ENCODE results near the gene ZFP2.
A peak's percentile ranks its signal among the peaks of the same experiment; 100 is the strongest.
"Not testable (repeated sequence)": the region's sequence is repeated elsewhere in the genome, so short reads cannot be mapped to it uniquely, and the experiment has no call there.

Gene ZFP2

DNA sequence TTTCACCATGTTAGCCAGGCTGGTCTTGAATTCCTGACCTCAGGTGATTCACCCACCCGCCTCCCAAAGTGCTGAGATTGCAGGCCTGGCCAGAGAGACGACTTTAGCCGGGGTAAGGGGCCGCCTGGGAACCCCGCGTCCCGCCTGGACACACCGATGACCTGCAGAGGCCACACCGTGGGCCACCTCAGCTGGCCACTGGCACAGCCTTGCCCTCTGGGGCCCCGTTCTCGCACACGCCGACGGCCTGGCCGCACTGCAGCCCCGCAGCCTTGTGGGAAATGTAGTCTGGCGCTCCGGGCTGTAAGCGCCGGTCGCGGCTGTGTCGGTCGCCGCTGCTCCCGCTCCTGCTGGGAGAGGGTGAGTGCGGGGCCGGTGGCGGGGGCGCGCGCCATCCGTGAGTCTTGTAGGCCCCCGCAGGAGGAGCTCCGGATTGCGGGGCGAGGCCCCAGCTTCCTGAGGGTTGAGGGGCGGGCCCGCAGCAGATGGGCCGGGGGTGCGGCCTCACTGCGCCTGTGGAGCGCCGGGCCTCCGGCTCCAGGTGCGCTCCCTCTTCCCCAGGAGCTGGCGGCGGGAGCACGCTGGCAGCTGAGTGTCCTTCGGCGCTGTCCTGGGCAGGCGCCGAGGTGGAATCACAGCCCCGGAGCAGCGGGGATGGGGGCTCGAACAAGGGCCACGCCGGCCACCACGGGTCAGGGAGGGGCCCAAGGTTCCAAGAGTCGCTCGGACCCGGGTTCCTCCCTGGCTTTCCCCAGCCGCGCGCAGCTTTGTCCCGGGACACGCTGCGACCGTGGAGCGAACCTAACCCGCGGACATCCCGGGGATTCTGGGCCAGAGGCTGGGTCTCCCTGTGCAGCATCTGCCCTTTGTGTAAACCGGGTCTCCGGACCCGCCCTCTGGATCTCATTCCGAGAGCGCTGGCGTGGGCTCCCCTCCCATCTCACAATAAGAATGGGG lies at the start of gene ZFP2:
TSS of gene ZFP2 (plus strand) at position 299 of the 957 bp plus-strand sequence. CDS start 35,401 bp downstream, outside the sequence.
- H3K27ac Mint-ChIP-seq = no peak within 1 kb of the TSS
- H3K9me3 Mint-ChIP-seq = peaks cover 63% of the 10 kb centered on the region
- no peaks in the 10 kb centered on the region for H3K4me1 Mint-ChIP-seq (ENCODE audit: low read depth)
- no peaks in the 10 kb centered on the region for H3K27me3 Mint-ChIP-seq (ENCODE audit: low read depth)
- H3K36me3 Mint-ChIP-seq (ENCODE audit: low read depth) = peaks cover 3% of the 10 kb centered on the region
- peak within 1 kb of the TSS; percentile 71 for H3K4me3 Mint-ChIP-seq

DNA sequence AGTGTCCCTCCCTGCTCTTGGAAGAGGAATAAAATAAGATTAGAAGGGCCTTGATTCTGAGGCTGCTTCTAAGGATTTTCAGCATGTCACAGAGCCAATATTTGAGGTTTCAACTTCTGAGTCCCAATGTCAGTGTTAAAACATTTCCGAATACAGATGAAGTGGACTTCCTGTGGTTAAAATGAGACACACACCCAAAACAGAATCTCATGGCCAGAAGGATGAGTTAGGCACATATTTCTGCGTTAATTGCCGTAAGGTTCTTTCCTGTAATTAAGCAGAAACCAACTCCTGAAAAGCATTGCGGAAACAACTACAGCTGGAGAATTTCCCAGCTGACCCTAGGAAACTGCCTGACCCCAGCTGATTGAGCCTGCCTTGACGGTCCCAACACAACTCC lies 46.4 kb upstream of the ZFP2 start:
- H3K27ac Mint-ChIP-seq = no peak overlapping the region
- H3K36me3 Mint-ChIP-seq (ENCODE audit: low read depth) = no peaks in the 10 kb centered on the region
- H3K4me1 Mint-ChIP-seq (ENCODE audit: low read depth) = no peaks in the 10 kb centered on the region
- H3K4me3 Mint-ChIP-seq = no peak overlapping the region
- H3K9me3 Mint-ChIP-seq = peaks cover 21% of the 10 kb centered on the region
- no peaks in the 10 kb centered on the region for H3K27me3 Mint-ChIP-seq (ENCODE audit: low read depth)

DNA sequence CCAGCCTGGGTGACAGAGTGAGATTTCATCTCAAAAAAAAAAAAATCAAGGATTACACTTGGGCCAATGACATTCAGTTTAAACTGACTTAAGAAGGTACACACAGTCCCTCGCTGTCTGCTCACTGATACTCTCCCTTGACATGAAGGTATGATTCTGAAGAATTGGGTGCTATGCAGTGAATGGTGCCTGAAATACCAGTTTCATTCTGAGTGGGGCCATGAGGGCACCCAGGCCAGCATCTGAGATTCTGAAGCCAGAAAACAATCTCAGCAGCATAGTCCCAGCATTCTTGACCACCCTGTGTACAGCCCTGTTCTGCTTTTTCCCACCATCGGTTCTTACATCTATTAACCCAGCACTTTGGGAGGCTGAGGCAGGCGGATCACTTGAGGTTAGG lies 43.8 kb upstream of the ZFP2 start:
- Mint-ChIP-seq H3K27me3 (ENCODE audit: low read depth) (no peaks in the 10 kb centered on the region), H3K4me1 (ENCODE audit: low read depth) (no peaks in the 10 kb centered on the region)

DNA sequence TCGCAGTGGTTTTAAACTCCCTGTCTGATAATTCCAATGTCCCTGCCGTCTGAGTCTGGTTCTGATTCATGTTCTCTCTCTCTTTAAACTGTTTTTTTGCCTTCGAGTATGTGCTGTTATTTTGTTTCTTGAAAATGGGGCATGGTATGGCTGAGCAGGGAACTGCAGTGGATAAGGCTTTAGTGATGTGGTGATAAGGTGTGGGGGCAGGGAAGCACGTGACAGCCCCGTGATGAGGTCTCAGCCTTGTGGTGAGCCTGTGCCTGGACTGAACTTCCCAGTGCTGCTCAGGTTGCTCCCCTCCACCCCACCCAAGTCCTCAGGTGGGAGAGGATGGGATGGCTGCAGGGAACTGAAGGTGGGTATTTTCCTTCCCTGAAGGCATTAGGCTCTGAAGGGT lies 41.4 kb upstream of the ZFP2 start:
- H3K36me3 Mint-ChIP-seq (ENCODE audit: low read depth) = peaks cover 3% of the 10 kb centered on the region
- no peaks in the 10 kb centered on the region for H3K27me3 Mint-ChIP-seq (ENCODE audit: low read depth)
- H3K27ac Mint-ChIP-seq = no peak overlapping the region
- H3K9me3 Mint-ChIP-seq = peaks cover 17% of the 10 kb centered on the region
- peaks cover 2% of the 10 kb centered on the region for H3K4me1 Mint-ChIP-seq (ENCODE audit: low read depth)
- no peak overlapping the region for H3K4me3 Mint-ChIP-seq

More for the DNA sequence above, 43.8 kb upstream of the ZFP2 start:
- peaks cover 21% of the 10 kb centered on the region for H3K9me3 Mint-ChIP-seq
- H3K27ac Mint-ChIP-seq = no peak overlapping the region
- no peak overlapping the region for H3K4me3 Mint-ChIP-seq
- no peaks in the 10 kb centered on the region for H3K36me3 Mint-ChIP-seq (ENCODE audit: low read depth)

DNA sequence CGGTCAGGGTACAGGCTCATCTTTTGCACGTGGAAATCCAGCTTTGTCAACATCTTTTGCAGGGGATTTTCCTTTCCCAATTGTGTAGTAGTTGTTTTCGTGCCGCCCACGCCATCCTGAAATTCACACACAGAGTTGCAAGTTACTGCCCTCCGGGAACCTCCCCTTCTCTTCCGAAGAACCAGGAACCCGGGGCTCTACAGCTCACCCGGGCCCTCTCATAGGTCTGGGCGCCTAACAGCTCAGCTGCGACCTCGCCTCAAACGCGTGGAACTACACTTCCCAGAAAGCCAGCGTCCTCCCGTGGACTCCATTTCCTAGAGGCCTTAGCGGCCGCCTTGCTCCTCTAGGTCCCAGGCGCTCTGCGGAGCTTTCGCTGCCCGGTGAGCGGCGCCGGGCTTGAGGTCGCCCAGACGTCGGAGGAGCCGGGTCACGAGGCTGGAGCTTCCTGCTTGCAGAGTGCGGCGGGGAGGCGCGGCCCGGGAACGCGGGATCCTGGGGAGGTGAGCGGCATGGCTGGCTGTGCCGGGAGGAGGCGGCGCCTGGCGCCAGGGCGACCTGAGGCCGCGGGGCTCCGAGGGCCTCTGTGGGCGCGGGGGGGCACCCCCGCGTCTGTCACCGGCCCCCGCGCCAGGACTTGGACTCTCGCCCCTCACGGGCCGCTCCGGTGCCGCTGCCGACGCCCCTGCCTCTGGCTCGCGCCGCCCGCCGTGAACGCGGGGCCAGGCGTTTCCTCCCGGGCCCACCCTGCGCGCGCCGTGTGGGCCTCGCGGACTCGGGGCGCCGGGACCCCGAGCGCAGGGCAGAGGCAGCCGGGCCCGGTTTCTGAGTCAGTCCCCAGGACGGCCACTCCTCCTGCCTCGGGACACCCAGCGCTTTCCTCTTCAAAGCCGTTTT lies 35.8 kb upstream of the ZFP2 start, which contains the start of gene ZNF354B:
TSS of gene ZNF354B (plus strand) at position 329 of the 897 bp plus-strand sequence. CDS start 1,095 bp downstream, outside the sequence.
- Mint-ChIP-seq H3K27me3 (ENCODE audit: low read depth) (no peaks in the 10 kb centered on the region), H3K36me3 (ENCODE audit: low read depth) (peaks cover 25% of the 10 kb centered on the region), H3K4me1 (ENCODE audit: low read depth) (peaks cover 18% of the 10 kb centered on the region), H3K27ac (peak within 1 kb of the TSS; percentile 51), H3K9me3 (peaks cover 12% of the 10 kb centered on the region), H3K4me3 (peak within 1 kb of the TSS; percentile 88)

DNA sequence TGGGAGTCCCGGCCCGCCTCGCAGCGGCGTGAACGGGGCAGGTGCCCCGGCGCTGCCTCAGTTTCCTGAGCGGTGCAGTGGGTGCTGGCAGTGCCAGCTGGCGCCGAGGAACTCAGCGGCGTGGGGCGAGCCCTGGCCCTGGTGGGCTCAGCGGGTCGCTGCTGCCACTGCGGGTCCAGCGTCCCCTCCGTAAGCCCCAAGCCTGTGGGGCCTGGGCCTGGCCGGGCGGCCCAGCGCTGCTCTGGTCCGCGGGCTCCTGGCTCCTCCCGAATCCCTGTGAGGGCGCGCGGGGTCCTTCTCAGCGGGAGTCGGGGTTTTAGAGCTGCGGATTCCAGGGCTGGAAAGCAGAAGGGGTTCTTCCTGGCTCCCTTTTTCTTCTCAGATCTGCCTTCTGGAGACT lies 35.1 kb upstream of the ZFP2 start:
- Mint-ChIP-seq H3K4me3 (peak overlapping the region; percentile 58), H3K36me3 (ENCODE audit: low read depth) (peaks cover 31% of the 10 kb centered on the region), H3K9me3 (peaks cover 14% of the 10 kb centered on the region), H3K4me1 (ENCODE audit: low read depth) (peaks cover 18% of the 10 kb centered on the region)
- not testable (repeated sequence) for H3K27ac Mint-ChIP-seq; H3K27me3 Mint-ChIP-seq (ENCODE audit: low read depth)

DNA sequence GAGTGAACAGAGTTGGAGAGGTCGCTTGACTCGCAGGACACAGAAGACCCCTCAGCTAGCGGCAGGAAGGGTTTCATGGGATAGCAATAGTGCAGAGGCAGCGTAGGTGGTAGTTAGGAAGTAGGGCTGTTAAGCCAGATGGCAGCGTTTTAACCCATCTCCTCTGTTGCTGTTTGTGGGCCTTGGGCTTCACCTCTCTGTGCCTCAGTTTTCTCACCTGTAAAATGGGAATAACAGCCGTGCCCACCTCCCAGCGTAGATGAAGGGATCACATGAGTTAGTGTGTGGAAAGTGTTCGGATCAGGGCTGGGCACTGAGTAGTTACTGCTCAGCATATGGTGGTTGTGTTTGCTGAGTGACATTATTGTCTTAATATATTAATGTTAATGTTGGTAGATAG lies 34.1 kb upstream of the ZFP2 start:
- peaks cover 42% of the 10 kb centered on the region for H3K36me3 Mint-ChIP-seq (ENCODE audit: low read depth)

DNA sequence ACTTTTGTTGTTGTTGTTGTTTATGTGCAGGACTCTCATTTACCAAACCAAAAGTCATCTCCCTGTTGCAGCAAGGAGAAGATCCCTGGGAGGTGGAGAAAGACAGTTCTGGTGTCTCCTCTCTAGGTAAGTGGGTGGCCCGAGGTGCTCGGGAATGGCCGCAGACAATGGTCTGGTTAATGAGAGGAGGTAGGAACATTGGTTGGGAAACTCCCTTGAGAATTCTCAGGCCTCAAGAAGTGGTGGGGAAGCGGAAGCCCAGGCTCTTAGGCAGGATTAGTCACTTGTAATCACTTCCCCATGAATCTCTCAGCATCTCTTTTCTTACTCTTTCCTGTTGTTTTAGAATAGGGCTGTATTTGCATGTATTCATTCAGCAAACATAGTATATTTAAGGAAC lies 28.8 kb upstream of the ZFP2 start:
- Mint-ChIP-seq H3K9me3 (peaks cover 46% of the 10 kb centered on the region), H3K4me3 (no peak overlapping the region), H3K27ac (no peak overlapping the region), H3K36me3 (ENCODE audit: low read depth) (peaks cover 77% of the 10 kb centered on the region), H3K27me3 (ENCODE audit: low read depth) (no peaks in the 10 kb centered on the region), H3K4me1 (ENCODE audit: low read depth) (peaks cover 4% of the 10 kb centered on the region)

More for the DNA sequence above, 34.1 kb upstream of the ZFP2 start:
- Mint-ChIP-seq H3K4me3 (peak overlapping the region; percentile 82), H3K27ac (no peak overlapping the region), H3K9me3 (peaks cover 19% of the 10 kb centered on the region), H3K4me1 (ENCODE audit: low read depth) (peaks cover 18% of the 10 kb centered on the region), H3K27me3 (ENCODE audit: low read depth) (no peaks in the 10 kb centered on the region)

DNA sequence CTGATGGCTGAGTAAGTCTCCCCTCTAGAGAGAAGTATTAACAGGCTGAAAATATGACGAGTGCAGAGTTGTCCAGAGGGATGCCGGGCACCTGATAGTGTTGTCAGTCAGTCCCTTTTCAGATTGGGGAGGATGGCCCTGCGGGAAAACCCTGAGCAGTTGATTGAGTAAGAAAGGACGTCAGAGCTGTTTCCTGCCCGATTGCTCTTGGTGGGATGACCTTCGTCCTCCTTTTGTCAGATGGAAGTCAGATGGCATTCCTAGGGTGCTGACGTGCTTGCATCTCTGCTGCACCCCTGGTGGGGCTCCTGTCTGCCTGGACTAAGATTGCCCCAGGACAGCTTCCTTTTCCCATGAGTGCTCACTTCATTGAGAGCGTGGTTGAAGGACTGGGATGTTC lies 26.1 kb upstream of the ZFP2 start:
- Mint-ChIP-seq H3K9me3 (peaks cover 65% of the 10 kb centered on the region), H3K4me1 (ENCODE audit: low read depth) (no peaks in the 10 kb centered on the region), H3K36me3 (ENCODE audit: low read depth) (peaks cover 84% of the 10 kb centered on the region), H3K4me3 (no peak overlapping the region), H3K27me3 (ENCODE audit: low read depth) (no peaks in the 10 kb centered on the region), H3K27ac (no peak overlapping the region)

DNA sequence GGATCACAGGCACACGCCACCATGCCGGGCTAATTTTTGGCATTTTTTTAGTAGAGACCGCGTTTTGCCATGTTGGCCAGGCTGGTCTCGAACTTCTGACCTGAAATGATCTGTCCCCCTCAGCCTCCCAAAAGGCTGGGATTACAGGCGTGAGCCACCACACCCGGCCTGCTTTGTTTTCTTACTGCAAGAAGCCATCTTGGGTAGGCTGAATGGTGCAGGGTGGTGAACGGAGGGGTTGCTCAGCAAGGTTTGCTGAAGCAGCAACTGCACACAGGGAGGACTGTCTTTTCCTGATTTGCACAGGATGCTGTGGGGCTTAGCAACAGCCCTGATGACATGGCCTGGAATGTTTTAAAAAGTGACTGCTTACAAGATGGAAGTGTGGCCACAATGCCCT lies 25.3 kb upstream of the ZFP2 start:
- Mint-ChIP-seq H3K4me3 (no peak overlapping the region), H3K9me3 (peaks cover 73% of the 10 kb centered on the region)

DNA sequence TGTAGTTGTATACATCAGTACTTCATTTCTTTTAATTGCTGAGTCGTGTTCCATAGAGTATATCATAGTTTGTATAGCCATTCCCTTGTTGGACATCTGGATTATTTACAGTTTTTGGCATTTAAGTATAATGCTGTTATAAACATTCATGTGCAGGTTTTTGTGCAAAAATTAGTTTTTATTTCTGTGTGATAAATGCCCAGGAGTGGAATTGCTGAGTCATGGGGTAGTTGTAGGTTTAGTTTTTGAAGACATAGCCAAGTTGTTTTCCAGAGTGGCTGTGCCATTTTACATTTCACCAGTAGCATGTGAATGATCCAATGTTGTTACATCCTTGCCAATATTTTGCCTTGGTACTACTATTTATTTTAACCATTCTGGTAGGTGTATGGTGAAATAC lies 23.4 kb upstream of the ZFP2 start:
- Mint-ChIP-seq H3K27ac (no peak overlapping the region), H3K36me3 (ENCODE audit: low read depth) (peaks cover 87% of the 10 kb centered on the region), H3K9me3 (peaks cover 76% of the 10 kb centered on the region), H3K4me3 (no peak overlapping the region), H3K27me3 (ENCODE audit: low read depth) (no peaks in the 10 kb centered on the region), H3K4me1 (ENCODE audit: low read depth) (no peaks in the 10 kb centered on the region)

More for the DNA sequence above, 25.3 kb upstream of the ZFP2 start:
- H3K27ac Mint-ChIP-seq = no peak overlapping the region
- peaks cover 88% of the 10 kb centered on the region for H3K36me3 Mint-ChIP-seq (ENCODE audit: low read depth)
- no peaks in the 10 kb centered on the region for H3K4me1 Mint-ChIP-seq (ENCODE audit: low read depth)
- H3K27me3 Mint-ChIP-seq (ENCODE audit: low read depth) = no peaks in the 10 kb centered on the region

DNA sequence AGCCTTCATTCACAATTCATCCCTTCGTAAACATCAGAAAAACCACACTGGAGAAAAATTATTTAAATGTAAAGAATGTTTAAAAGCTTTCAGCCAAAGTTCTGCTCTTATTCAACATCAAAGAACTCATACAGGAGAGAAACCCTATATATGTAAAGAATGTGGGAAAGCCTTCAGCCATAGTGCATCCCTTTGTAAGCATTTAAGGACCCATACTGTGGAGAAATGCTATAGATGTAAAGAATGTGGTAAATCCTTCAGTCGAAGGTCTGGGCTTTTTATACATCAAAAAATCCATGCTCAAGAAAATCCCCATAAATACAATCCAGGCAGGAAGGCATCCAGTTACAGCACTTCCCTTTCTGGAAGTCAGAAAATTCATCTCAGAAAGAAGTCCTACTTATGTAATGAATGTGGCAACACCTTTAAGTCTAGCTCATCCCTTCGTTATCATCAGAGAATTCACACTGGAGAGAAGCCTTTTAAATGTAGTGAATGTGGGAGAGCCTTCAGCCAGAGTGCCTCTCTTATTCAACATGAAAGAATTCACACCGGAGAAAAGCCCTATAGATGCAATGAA lies 12.5 kb upstream of the ZFP2 start:
- H3K4me1 Mint-ChIP-seq (ENCODE audit: low read depth); H3K27me3 Mint-ChIP-seq (ENCODE audit: low read depth); H3K4me3 Mint-ChIP-seq; H3K27ac Mint-ChIP-seq: not testable (repeated sequence)
- Mint-ChIP-seq H3K36me3 (ENCODE audit: low read depth) (peaks cover 76% of the 10 kb centered on the region), H3K9me3 (peaks cover 63% of the 10 kb centered on the region)

DNA sequence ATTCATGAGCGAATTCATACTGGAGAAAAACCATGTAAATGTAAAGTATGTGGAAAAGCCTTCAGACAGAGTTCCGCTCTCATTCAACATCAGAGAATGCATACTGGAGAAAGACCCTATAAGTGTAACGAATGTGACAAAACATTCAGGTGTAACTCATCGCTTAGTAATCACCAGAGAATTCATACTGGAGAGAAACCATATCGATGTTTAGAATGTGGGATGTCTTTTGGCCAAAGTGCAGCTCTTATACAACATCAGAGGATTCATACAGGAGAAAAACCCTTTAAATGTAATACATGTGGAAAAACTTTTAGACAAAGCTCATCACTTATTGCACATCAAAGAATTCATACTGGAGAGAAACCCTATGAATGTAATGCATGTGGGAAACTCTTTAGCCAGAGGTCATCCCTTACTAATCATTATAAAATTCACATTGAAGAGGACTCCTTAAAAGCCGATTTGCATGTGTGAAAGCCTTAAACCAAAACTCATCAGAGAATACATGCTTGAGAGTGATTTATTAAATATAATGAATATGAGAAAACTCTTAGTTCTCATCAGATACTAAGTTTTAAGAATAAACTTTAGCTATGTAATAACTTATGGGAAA lies 11.8 kb upstream of the ZFP2 start:
- H3K4me1 Mint-ChIP-seq (ENCODE audit: low read depth) = no peaks in the 10 kb centered on the region
- no peak overlapping the region for H3K4me3 Mint-ChIP-seq
- H3K9me3 Mint-ChIP-seq = peaks cover 63% of the 10 kb centered on the region
- no peaks in the 10 kb centered on the region for H3K27me3 Mint-ChIP-seq (ENCODE audit: low read depth)
- no peak overlapping the region for H3K27ac Mint-ChIP-seq
- peaks cover 78% of the 10 kb centered on the region for H3K36me3 Mint-ChIP-seq (ENCODE audit: low read depth)

DNA sequence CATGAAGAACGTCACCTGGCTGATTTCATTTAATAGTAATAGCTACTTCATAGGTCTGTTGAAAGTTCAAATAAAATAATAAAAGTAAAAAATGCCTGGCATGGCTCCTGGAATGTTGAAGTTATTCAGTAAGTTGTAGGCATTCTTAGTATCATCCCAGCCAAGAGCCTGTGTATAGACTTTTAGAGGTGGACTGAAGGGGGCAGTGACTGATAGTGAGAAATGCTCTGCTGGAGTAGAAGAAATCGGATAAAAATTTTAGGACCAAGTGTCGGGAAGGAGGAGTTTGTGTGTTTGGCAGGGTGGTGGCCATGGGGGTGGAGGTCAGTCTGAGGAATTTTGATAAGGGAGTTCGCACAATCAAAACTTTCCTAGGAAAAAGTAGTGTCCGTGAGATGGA lies 3.6 kb downstream of the ZFP2 start:
- Mint-ChIP-seq H3K27ac (no peak overlapping the region), H3K9me3 (peaks cover 62% of the 10 kb centered on the region), H3K27me3 (ENCODE audit: low read depth) (no peaks in the 10 kb centered on the region), H3K4me3 (no peak overlapping the region), H3K4me1 (ENCODE audit: low read depth) (no peaks in the 10 kb centered on the region), H3K36me3 (ENCODE audit: low read depth) (no peaks in the 10 kb centered on the region)
